ENCODE measurements around the gene ESYT3.
"Not testable (repeated sequence)": the region's sequence is repeated elsewhere in the genome, so short reads cannot be mapped to it uniquely, and the experiment has no call there.

Gene ESYT3

GRCh38 chr3:138461896-138462295 is 27.5 kb downstream of the ESYT3 start:
- DNase-seq, result no peak

- DNase-seq, result no peak
These were observed 29.5 kb downstream of the ESYT3 start for GRCh38 chr3:138463724-138464490.

- no peak for DNase-seq
These were observed 30.1 kb downstream of the ESYT3 start for GRCh38 chr3:138464491-138464860.

- no peak for DNase-seq
These were observed 31.0 kb downstream of the ESYT3 start for GRCh38 chr3:138465451-138465850.

GRCh38 chr3:138465925-138466324 is 31.5 kb downstream of the ESYT3 start:
- no peak for DNase-seq

GRCh38 chr3:138467931-138468330 is 33.5 kb downstream of the ESYT3 start:
- DNase-seq, result no peak

- no peak for DNase-seq
These were observed 34.0 kb downstream of the ESYT3 start for GRCh38 chr3:138468451-138468850.

GRCh38 chr3:138468886-138469285 is 34.5 kb downstream of the ESYT3 start:
- DNase-seq, result no peak

- DNase-seq, result no peak
These were observed 35.5 kb downstream of the ESYT3 start for GRCh38 chr3:138469874-138470273.

- DNase-seq, result no peak
These were observed 36.3 kb downstream of the ESYT3 start for GRCh38 chr3:138470687-138471086.

- DNase-seq, result no peak
These were observed 37.1 kb downstream of the ESYT3 start for GRCh38 chr3:138471481-138471880.

- no peak for DNase-seq
These were observed 37.9 kb downstream of the ESYT3 start for GRCh38 chr3:138472141-138472825.

- no peak for DNase-seq
These were observed 39.0 kb downstream of the ESYT3 start for GRCh38 chr3:138473391-138473790.

- no peak for DNase-seq
These were observed 39.7 kb downstream of the ESYT3 start for GRCh38 chr3:138474163-138474562.

- DNase-seq, result no peak
These were observed 42.1 kb downstream of the ESYT3 start for GRCh38 chr3:138476526-138476925.

GRCh38 chr3:138477120-138477519 is 42.7 kb downstream of the ESYT3 start:
- no peak for DNase-seq

- no peak for DNase-seq
These were observed 43.4 kb downstream of the ESYT3 start for GRCh38 chr3:138477801-138478200.

- no peak for DNase-seq
These were observed 45.0 kb downstream of the ESYT3 start for GRCh38 chr3:138479438-138479863.

GRCh38 chr3:138484672-138485071 is 50.3 kb downstream of the ESYT3 start:
- not testable (repeated sequence) for DNase-seq

GRCh38 chr3:138486580-138486979 is 52.2 kb downstream of the ESYT3 start:
- DNase-seq, result not testable (repeated sequence)

- no peak for DNase-seq
These were observed 57.6 kb downstream of the ESYT3 start for GRCh38 chr3:138491971-138492370.

- DNase-seq, result no peak
These were observed 58.7 kb downstream of the ESYT3 start for GRCh38 chr3:138492980-138493675.

GRCh38 chr3:138493804-138494606 is 59.6 kb downstream of the ESYT3 start:
- DNase-seq, result no peak

Data from GOT3 (cell line).